ENCODE measurements around the gene PLPPR2.
A peak's percentile ranks its signal among the peaks of the same experiment; 100 is the strongest.
"Not testable (repeated sequence)": the region's sequence is repeated elsewhere in the genome, so short reads cannot be mapped to it uniquely, and the experiment has no call there.

Gene PLPPR2

GRCh38 chr19:11373885-11374432, 18.7 kb downstream of the PLPPR2 start:
- DNase-seq: no peak

GRCh38 chr19:11374433-11375142, 19.4 kb downstream of the PLPPR2 start, which contains the start of gene SWSAP1:
TSS of gene SWSAP1 (plus strand) at chr19:11374666. CDS start at chr19:11374681, 15 bp downstream.
- peak; percentile 99 to 100 for DNase-seq

GRCh38 chr19:11375143-11375948, 20.1 kb downstream of the PLPPR2 start:
- DNase-seq: peak in 1 of 2 donors; percentile 65

GRCh38 chr19:11377237-11377636, 22.0 kb downstream of the PLPPR2 start:
- DNase-seq: peak in 1 of 2 donors; percentile 36

- no peak for DNase-seq
Observed at GRCh38 chr19:11377756-11378155, 22.5 kb downstream of the PLPPR2 start.

GRCh38 chr19:11378319-11379189, 23.3 kb downstream of the PLPPR2 start:
- peak in 1 of 2 donors; percentile 36 for DNase-seq

- not testable (repeated sequence) for DNase-seq
Observed at GRCh38 chr19:11379269-11379845, 24.1 kb downstream of the PLPPR2 start.

DNA sequence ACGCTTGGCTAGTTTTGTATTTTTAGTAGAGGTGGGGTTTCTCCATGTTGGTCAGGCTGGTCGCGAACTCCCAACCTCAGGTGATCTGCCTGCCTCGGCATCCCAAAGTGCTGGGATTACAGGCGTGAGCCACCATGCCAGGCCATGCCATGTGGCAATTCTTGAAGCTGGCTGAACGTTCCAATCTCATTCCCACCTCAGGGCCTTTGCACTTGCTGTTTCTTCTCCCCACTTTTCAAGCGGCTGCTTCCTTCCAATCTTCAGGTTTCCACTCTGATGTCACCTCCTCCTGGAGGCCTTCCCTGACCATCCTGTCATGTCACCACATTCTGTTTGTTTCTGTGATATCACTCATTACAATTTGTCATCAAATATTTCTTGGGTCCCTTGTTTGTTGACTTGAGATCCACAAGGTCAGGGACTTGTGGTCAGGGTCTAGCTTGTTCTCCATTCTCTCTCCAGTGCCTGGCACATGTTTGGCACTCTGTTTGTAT, 24.7 kb downstream of the PLPPR2 start:
- DNase-seq: no peak

DNA sequence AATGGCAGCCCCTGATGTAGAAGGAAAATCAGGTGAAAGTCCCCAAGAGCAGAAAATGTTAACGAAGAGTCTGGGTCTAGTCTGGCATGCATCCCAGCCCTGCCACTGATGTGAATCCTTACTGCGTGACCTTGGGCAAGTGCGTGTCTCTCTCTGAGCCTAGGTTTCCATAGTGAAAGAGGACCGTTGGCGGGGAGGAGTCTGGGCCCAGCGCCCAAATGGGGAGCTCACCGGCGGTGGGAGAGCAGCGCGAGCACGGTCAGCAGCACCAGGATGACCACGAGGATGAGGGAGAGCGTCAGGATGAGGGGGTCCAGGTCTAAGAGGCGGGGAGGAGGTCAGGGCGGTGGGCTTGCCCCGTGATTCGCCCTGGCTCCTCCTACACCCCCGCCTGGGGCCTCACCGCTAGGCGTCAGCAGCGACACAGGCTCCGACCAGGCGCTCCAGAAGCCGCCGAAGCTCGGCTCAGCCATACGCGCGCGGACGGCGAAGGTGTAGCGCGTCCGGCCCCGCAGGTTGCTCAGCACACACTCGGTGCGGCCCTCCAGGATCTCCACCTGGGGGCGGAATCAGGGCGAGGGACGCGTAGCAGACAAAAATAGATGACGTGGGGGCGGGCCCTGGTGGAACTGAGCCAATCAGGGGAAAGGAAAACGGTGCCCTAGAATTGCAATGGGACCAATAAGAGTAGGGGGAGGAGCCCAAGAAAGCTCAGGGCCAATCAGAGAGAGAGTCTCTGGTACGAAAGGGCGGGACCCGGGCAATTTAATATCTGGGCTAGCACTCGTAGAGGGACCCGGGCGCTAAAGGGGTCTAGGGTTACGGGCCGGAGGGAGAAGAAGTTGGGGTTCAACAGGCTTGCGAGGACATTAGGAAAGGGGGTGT, 25.7 kb downstream of the PLPPR2 start:
- DNase-seq: peak; percentile 87 to 95

- DNase-seq: no peak
Observed at GRCh38 chr19:11382898-11383705, 27.9 kb downstream of the PLPPR2 start.

- DNase-seq: no peak
Observed at GRCh38 chr19:11383706-11384048, 28.4 kb downstream of the PLPPR2 start.

DNA sequence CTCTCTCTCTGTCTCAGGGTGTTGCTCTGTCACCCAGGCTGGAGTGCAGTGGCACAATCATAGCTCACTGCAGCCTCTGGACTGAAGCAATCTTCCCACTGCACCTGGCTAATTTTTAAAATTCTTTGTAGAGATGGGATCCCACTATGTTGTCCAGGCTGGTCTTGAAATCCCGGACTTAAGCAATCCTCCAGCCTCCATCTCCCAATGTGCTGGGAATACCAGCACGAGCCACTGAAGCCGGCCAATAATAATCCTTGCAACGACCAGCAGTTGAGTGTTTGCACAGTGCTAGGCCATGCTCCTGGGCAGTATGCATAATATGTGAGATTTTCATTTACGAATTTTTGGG, 29.5 kb downstream of the PLPPR2 start:
- no peak for DNase-seq

- DNase-seq: no peak
Observed at GRCh38 chr19:11387162-11388034, 32.2 kb downstream of the PLPPR2 start.

- DNase-seq: no peak
Observed at GRCh38 chr19:11390359-11390758, 35.1 kb downstream of the PLPPR2 start.

GRCh38 chr19:11390933-11391680, 35.9 kb downstream of the PLPPR2 start:
- no peak for DNase-seq

DNA sequence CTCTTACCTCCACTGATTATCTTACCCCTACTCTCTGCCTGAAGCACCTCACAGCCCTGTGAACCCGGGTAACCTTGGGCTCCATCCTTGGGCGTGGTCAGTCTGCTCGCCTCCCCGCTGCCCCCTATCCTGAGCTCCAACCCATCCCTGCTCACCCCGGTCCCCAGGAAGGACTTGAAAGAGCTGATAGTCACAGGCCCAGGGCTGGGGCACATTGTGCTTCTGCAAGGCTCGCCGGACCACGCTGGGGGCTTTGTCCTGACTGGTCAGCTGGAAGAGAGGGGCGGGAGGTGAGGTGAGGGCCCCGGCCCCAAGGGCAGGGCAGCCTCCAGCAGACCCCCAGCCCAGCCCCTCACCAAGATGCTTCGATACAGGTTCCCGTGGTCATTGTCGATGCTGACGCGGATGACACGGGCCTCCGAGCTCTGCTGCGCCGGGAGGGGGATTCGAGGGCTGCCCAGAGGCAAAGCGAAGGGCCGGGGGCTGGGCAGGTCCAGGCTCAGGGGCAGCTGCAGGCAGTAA, 41.9 kb downstream of the PLPPR2 start:
- DNase-seq: no peak

DNA sequence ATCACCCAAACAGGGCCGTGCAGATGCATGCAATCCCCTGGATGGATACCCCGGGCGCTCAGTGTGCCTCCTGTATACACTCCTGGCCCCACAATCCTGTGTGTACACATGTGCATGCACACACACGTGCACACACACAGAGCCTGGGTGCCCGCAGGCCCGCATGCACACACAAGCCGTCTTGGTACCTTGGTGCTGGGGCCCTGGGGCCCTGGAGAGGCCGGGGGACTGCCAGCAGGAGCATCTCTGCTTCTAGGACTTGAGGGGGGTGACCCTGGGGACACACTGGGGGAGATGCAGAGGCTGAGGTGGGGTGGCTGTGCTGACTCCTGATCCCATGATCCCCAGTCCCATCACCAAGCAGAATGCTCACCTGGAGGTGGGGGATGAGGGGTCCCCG, 44.4 kb downstream of the PLPPR2 start:
- DNase-seq: no peak

GRCh38 chr19:11400798-11401197, 45.6 kb downstream of the PLPPR2 start:
- DNase-seq: no peak
